ENCODE data around the gene NME3.
"Not testable (repeated sequence)": the region's sequence is repeated elsewhere in the genome, so short reads cannot be mapped to it uniquely, and the experiment has no call there.

The NME3 gene

DNA sequence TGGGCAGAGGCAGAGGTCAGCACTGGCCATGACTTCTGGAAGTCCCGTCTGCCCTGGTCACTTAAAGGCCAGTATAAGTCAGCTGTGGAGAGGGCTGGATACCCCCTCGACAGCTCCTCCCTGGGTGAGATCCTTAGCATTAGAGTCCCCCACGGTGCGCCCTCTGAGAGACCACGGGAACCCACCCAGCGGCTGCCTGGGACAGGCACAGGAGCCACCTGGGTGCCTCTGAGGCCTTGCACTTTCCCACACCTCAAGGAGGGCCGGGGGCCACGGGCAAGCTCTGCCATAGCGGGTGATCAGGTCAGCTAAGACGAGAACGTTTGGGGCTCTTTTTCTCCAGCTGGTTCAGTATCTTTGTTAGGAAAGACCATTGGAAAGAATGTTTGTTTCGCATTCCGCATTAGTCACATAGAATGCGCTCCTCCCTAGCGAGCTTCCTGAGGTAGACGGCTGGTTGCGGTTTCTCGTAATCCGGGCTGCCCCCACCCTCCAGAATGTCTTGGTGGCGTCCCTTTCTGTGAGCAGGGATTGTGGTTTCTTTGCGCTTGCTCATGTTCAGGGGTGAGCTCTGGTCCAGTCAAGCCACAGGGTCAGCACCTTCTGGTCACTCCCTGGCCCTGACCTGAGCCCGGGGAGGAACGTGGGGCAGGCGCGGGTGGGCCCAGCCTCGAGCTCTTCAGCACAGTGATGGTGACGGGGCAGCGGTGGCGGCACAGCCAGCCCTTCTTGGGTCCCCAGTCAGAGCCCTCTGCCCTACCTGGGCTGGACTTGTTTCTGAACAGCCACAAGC is 25.2 kb downstream of the NME3 start:
- no peak for DNase-seq

DNA sequence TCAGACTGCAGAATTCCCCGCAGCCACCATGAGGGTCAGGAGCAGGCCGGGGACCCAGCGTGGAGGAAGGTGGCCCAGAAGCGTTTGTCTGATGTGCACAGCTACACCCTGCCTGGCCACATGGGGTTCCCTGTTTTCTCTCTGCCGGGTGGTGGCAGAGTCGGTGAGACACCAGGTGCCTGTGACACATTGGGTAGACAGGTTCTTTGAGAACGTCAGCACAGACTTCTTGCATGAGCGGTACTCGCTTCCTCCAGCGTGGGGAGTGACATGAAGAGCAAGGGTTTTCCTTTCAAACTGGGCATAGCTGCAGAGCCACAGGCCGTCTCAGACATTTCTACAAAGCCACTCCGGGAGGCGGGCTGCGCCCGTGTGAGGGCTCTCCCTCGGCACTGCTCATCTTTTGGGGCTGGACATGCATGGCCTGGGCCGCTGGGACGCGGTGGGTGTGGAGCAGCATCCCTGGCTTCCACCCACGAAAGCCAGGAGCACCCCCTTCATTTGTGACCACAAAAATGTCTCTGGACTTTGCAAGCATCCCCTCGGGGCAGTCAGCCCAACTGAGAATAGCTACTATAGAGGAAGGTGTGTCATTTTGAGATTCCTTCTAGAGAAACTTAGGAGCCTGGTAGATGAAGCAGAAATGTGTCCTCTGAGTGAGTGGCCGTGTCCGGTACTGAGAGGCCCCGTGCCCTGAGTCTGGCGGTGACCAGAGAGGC is 26.0 kb downstream of the NME3 start:
- no peak for DNase-seq

DNA sequence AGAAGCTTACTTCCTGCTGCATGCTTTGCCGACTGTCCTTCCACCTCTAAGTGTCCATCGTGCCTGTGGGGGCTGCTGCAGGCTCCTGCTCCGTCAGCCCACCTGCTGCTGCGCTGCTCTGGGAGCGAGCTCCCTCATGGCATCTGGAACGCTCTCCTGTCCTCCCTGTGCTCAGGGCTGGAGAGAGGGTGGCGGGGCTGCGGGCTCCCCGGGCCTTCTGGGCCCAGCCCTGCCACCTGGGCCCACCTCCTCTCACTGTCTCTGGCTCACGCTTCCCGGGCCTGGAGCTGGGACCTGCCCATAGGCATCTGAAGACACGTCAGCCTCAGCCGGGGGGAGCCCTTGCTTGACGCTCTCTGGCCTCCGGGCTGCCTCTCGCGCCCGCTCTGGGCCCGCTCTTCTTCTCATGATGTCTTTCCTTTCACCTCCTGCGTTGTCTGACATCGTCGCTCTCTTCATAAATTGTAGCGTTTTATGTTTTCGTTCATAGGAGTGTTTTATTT is 27.0 kb downstream of the NME3 start:
- DNase-seq: no peak

DNA sequence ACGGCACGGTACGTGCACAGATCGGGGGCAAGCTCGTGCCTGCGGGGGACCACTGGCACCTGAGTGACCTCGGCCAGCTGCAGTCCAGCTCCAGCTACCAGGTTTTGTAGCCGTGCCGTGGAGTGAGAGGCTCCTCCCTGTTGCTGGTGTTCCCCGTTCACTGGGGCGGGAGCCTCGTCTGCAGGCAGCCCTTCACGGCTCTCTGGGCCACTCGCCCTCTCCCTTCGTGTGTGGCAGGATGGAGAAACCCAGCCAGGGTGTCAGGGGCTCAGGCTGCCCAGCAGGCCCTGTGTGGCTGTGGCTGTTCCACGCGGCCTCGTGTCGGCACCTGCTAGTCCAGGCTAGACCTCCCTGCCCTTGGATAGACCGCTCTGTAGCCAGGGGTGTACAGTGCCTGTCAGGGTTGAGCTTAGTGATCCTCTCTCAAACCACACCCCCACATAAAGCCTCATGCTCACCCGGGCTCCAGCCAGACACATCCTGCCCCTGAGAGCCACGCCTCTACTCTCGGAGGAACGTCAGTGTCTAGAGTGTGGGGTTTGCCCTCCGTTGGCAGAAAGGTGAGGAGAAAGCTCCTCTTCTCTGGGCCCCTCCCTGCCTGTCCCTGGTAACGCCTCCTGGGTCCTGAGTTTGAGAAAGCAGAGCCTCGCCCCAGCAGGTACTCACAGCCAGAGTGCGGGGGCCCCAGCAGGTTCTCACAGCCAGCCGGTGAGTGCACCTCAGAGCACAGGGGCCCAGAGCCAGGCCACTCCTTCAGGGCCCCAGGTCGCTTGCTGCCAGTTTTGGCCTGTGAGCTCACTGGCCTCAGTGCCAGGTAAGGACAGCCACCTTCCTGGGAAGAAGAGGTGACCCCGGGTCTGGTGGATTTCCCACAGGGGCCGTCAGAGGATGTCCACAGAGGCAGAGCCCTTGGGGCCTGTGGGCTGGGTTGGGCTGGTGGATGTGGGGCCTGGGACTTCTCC is 27.7 kb downstream of the NME3 start:
- DNase-seq: no peak

DNA sequence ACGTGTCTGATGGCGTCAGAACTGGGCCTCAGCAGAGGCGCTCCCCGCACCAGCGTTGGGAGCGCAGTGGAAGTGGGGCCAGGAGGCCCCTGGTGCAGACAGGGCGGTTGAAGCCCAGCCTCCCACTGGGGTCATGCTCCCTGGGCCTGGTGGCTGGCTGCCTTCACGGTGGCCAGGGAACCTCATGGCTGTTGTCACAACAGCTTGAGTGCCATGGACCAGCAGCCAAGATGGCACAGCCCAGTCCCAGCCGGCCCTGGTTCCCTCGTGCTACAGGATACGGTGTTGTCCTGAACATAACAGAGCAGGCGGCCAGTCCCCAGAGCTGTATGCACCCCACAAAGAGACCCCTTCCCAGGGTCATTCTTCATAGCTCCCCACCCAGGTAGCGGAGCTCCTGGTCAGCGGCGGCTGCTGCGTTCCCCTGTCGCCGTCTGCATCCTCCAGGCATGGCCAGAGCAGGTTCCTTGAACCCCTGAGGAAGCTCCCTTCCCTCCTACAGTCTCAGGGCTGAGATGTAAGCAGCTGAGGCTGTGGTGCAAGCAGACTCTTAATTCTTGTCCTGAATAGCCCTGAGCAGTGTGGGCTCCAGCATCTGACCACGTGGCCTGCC is 29.7 kb downstream of the NME3 start:
- DNase-seq: no peak

DNA sequence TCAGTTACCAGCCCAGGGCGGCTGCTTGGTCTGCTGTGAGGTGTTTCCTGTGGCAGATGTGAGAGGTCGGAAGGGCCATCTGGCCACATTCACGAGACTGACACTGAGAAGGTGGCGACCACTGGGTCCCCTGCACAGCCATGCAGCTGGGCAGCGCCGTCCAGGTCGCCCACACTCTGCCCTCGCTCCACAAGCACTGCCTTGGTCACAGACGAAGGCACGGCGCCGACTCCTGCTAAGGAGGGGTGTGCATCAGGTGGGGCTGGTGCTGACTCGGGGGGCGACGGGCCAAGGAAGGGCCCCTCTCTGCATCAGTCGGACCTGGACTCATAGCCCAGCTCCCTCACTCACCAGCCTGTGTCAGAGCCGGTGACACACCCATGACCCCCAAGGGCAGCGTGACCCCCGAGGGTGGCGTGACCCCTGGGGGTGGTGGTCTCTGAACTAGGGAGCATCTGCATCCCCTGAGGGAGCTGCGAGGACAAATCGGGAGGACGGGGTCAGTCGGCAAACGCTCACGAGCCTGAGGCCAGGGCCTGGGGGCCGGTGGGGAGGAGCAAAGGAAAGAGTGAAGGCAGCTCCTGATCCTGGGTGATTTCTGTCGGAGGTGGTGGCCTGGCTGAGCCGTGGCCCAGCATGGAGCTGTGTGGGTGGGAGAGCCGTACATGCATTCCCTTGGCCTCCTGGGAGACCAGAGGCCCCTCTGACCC is 30.4 kb downstream of the NME3 start:
- DNase-seq: no peak

DNA sequence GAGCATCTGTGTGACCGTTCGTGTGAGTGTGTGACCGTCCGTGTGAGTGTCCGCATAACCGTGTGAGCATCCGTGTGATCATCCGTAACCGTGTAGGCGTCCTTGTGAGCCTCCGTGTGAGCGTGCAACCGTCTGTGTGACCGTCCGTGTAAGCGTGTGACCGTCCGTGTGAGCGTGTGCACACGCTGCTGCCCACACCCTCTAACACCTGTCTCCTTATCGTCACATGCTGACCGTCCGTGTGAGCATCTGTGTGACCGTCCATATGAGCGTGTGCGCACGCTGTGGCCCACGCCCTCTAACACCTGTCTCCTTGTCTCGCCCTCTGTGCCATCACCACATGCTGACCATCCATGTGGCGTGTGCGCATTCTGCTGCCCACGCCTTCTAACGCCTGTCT is 31.1 kb downstream of the NME3 start:
- DNase-seq: no peak

DNA sequence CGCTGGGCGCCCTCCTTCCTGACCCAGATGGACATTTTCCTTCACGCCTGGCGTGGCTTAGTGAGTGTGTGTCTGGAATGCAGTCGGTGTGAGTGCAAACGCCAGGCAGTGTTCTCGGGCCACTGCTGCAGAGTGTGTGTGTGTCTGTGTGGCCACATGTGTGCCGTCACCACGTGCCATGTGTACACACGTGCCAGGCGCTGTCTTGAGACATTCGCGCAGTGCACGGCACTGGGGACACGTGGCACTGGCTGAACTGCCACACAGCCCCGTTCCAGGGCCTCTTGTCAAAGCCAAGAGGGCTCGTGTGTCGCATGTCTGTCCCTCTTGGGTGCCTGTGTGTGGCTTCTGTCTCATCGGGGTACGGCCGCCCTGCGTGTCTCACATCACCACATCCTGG is 36.5 kb downstream of the NME3 start:
- DNase-seq: no peak

DNA sequence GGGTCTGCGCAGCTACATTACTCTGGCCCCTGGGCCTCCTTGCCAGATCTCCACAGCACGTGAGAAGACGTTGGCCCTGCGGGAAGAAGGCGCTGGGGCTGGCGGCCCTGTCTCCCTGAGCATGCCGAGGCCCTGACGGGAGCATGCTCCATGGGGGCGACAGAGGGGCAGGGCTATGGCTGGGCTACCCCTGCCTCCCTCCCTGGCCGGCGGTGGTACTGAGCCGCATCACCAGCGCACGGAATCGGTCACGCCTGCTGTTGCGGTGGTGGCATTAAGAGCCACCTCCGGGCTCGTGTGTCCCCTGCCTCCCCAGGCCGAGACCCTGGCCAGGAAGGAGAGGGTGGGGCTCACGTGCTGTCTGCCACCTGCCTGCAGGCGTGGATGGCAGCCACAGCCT is 37.2 kb downstream of the NME3 start:
- no peak for DNase-seq

DNA sequence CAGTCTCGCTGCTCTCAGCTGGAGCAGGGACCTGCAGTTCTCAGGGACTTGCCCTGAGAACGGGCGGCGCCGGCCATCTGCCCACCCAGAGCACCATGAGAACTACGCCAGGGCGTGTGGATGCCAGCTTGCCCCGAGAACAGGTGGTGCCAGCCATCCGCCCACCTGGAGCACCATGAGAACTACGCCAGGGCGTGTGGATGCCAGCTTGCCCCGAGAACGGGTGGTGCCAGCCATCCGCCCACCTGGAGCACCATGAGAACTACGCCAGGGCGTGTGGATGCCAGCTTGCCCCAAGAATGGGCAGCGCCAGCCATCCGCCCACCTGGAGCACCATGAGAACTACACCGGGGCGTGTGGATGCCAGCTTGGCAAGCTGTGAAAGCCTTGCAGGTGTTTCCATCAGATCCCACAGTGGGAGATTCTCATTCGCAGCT is 38.8 kb downstream of the NME3 start:
- DNase-seq: not testable (repeated sequence)

DNA sequence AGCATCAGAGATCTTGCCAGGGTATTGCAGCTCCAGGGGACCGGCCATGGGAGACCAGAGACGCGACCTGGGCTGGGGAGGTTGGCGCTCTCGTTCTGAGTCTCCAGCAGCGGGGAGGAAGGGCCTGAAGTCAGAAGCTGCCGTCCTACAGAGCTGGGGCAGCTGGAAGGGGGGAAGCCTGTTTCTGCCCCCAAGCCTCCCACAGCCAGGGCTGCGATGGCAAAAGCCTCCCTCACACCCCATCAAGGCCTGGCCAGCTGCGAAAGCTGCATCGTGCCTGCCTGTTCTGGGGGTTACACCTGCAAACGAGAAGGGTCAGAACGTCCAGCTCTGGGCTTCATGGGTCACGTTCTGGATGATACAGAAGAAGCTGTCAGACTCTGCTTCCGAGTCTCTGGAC is 39.3 kb downstream of the NME3 start:
- no peak for DNase-seq

DNA sequence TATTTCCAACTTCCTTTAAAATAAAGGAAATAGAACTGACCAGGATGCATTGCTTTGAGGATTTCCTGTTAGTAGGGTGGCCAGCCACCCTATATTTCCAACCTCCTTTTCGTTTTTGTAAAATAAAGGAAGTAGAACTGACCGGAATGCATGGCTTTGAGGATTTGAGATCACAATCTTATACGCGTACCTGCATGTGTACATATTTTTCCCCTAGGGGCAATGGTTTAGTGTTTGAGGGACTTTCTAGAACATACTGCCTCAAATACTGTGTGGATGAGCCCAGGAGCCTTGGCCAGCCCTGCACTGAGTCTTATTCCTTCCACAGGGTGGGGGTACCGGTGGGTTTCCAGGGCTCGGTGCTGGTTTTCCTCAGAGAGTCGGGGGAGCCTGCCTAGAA is 39.7 kb downstream of the NME3 start:
- no peak for DNase-seq

DNA sequence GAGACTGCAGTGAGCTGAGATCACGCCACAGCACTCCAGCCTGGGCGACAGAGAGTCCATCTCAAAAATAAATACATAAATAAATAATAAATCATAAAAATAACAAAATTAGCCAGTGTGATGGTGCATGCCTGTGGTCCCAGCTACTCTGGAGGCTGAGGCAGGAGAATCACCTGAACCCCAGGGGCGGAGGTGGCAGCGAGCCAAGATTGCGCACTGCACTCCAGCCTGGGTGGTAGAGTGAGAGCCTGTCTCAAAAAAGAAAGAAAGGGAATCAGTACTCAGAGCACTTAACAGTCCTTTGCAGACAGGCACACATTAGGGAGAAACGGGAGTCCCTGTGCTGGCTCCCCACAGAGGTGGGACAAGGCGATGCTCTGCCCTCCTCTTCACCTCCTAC is 40.3 kb downstream of the NME3 start:
- DNase-seq: no peak

DNA sequence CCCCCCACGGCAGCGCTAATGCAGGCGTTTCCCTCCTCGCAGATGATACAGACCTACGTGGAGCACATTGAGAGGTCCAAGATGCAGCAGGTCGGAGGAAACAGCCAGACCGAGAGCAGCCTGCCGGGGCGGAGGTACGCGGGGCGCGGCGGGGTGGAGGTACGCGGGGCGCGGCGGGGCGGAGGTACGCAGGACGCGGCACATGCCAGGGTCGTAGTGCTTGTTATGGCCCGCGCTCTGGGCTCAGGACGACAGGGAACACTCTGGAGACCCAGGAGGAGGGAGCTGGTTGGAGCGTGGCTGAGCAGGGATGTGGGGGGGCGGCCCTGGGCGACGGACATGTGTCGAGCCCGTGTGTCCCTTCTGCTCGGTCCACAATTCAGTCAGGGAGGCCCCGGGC is 41.9 kb downstream of the NME3 start:
- no peak for DNase-seq

DNA sequence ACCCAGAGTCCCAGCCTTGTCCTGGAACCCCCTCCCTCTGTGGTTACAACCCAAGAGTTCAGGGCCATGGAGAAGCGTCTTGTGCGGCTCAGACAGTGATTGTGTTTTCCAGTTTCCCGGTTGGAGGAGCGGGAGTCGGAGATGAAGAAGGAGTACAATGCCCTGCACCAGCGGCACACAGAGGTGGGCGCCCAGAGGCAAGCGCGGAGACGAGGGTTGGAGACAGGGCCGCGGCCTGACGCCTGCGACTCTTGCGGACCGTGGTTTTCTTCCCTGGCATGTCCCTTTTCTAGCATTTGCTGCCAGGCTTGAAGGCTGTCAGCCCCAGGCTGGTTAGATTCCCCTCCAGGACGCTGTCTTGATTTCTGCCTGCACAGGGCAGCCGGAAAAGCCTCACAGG is 42.3 kb downstream of the NME3 start:
- DNase-seq: no peak

DNA sequence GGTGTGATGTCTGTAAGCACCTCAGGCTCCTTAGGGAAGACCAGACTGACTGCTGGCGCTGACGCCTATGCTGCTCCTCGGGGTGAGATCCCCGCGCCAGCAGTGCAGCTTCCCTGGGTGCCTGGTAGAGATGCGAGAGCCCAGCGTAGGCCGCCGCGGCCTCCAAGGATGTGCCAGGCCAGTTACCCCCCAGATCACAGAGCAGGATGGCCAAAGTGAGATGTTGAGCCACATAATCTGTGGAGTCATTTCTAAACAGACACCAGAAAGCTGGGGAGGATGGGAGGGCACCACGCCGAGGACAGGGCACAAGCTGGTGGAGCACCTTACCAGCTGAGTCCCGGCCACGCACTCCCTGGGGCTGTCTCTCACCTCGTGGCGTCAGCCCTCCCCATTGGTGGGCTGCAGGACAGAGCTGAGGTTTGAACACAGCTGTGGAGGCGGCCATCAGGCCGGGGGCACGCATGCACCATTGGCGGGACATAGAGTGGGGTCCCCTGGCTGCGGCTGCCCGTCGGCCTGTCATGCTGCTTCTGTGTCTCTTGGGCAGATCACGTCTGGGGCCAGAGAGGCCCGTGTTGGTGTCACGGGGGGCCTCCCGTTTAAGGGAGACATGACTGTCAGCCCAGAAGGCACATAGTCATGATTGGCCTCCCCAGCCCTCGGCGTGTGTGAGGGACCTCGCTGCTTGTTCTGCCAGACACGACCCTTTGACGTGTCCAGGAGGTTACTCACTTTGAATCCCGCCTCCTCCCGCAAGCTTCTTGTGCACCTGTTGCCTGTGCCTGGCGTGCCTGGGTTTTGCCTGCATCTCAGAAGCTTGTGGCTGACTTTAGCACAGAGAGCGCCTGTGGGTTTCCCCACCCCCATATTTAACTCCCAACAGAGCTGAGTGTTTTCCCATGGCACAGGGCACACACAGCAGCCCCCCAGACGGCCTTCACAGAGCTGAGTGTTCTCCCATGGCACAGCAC is 43.4 kb downstream of the NME3 start:
- no peak for DNase-seq

DNA sequence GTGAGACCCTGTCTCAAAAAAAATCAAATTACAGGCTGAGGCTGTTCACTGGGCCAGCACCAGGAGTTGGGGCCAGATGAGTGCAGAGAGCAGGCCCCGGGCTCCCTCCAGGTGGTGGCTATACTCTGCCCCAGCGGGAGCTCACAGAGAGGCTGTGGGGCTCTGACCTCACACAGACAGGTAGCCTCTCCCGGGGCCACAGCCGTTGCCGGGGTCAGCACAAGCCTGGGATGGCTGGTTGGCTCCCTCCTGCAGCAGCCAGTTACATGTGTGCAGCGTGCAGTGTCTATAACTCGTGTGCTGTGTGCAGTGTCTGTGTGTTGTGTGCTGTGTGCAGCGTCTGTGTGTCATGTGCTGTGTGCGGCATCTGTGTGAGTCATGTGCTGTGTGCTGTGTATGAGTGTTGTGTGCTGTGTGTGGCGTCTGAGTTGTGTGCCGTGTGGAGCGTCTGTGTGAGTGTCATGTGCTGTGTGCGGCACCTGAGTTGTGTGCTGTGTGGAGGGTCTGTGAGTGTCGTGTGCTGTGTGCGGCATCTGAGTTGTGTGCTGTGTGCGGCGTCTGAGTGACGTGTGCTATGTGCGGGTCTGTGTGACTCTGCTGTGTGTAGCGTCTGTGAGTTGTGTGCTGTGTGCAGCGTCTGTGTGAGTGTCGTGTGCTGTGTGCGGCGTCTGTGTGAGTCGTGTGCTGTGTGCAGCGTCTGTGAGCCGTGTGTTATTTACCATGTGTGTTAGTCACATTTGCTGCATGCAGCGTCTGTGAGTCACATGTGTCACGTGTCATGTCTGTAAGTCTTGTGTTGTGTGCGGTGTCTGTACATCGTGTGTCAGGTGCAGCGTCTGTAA is 44.5 kb downstream of the NME3 start:
- DNase-seq: no peak

DNA sequence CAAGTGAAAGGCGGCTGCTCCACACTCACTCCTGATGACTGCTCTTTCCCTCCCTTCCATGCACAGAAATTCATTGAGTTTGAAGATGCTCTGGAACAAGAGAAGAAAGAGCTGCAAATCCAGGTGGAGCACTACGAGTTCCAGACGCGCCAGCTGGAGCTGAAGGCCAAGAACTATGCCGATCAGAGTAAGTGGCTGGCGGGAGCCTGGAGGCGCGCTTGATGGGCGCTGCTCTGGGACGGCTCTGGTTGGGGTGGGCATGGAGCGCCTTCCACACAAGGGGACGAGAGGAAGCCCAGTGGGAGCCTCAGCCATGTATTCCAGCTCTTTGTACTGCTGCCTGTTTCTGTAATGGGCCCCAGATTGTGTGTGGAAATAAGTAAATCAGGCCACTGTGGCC is 46.9 kb downstream of the NME3 start:
- DNase-seq: no peak

DNA sequence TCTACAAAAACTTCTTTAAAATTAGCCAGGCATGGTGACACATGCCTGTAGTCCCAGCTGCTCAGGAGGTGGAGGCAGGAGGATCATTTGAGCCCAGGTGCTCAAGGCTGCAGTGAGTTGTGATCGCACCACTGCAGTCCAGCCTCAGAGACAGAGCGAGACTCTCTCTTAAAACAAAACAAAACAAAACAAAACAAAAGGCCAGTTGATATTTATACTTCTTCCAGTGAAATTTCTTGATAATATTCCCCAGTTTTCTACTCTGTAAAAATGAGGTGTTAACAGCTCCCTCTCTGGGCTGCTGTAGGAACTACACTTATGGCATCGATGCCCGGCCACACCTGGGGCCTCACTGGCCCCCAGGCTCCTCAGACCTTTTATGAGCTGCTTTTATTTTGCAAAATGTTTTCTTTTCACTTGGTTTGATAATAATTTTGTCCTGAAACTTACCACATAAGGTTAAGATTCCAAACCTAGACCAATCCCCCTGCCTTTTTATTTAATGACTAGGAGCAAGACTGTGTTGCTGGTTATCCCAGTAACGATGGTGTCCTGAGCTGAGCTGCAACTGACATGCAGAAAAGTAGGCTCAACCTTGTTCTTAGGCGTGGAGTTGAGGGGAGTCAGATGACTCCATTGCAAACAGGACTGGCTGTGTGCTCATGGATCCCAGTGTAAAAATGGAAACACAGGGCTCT is 47.7 kb downstream of the NME3 start:
- DNase-seq: no peak
